ENCODE data around the gene WASF3. TPM values are rescaled to one million over a fixed set of nuclear protein-coding genes. Genes with fewer than 3 reads are reported as not detected.

The WASF3 gene
- total RNA-seq, 2 donors from 2014 or later = 3.2 to 4.0 TPM

- H3K4me1 ChIP-seq = no peaks in the 10 kb centered on the region
- H3K9ac ChIP-seq (ENCODE audit: low read depth in 2 of 2, low read length in 2 of 2) = no peak overlapping the region
- H3K9me3 ChIP-seq = no peaks in the 10 kb centered on the region
- TF ChIP-seq CTCF (IDR thresholded peaks at IDR 0.05) = peak; percentile 95
- intact Hi-C loops (cut with DNase I) = loop anchor here (5.0 kb wide), 2 partner anchors 216 to 516 kb away; no protein-coding TSS in a partner anchor
- no peaks in the 10 kb centered on the region for H3K36me3 ChIP-seq
- no peak overlapping the region for H3K27ac ChIP-seq
- DNase-seq = peak; percentile 79
- no peak overlapping the region for H3K4me3 ChIP-seq
- H3K27me3 ChIP-seq = no peaks in the 10 kb centered on the region
Measured at GRCh38 chr13:26698392-26699196, 141.1 kb downstream of the WASF3 start.

GRCh38 chr13:26699197-26699490 lies 141.7 kb downstream of the WASF3 start:
- Histone ChIP-seq H3K27me3 (no peaks in the 10 kb centered on the region), H3K9me3 (no peaks in the 10 kb centered on the region), H3K36me3 (no peaks in the 10 kb centered on the region), H3K4me3 (no peak overlapping the region), H3K9ac (ENCODE audit: low read depth in 2 of 2, low read length in 2 of 2) (no peak overlapping the region), H3K27ac (no peak overlapping the region), H3K4me1 (no peaks in the 10 kb centered on the region)
- intact Hi-C loops (cut with DNase I) = loop anchor here (5.0 kb wide), 2 partner anchors 217 to 517 kb away; no protein-coding TSS in a partner anchor
- DNase-seq = no peak
- TF ChIP-seq CTCF (IDR thresholded peaks at IDR 0.05) = no peak

GRCh38 chr13:26705536-26705935 lies 148.1 kb downstream of the WASF3 start:
- H3K27me3 ChIP-seq = no peaks in the 10 kb centered on the region
- no peaks in the 10 kb centered on the region for H3K36me3 ChIP-seq
- H3K27ac ChIP-seq = no peak overlapping the region
- no peak for TF ChIP-seq CTCF (IDR thresholded peaks at IDR 0.05)
- H3K9ac ChIP-seq (ENCODE audit: low read depth in 2 of 2, low read length in 2 of 2) = no peak overlapping the region
- no peaks in the 10 kb centered on the region for H3K9me3 ChIP-seq
- intact Hi-C loops (cut with DNase I) = loop anchor here (5.0 kb wide), 2 partner anchors 167 to 227 kb away; no protein-coding TSS in a partner anchor
- H3K4me3 ChIP-seq = no peak overlapping the region
- no peaks in the 10 kb centered on the region for H3K4me1 ChIP-seq
- DNase-seq = no peak

- DNase-seq = no peak
- Histone ChIP-seq H3K4me3 (no peak overlapping the region), H3K36me3 (no peaks in the 10 kb centered on the region), H3K27ac (no peak overlapping the region), H3K4me1 (no peaks in the 10 kb centered on the region), H3K27me3 (no peaks in the 10 kb centered on the region), H3K9ac (ENCODE audit: low read depth in 2 of 2, low read length in 2 of 2) (no peak overlapping the region), H3K9me3 (no peaks in the 10 kb centered on the region)
- no peak for TF ChIP-seq CTCF (IDR thresholded peaks at IDR 0.05)
- intact Hi-C loops (cut with DNase I) = loop anchor here (5.0 kb wide), 2 partner anchors 166 to 226 kb away; no protein-coding TSS in a partner anchor
Measured at GRCh38 chr13:26706381-26706780, 148.9 kb downstream of the WASF3 start.

GRCh38 chr13:26707122-26708006 lies 149.9 kb downstream of the WASF3 start:
- intact Hi-C loops (cut with DNase I) = loop anchor here (5.0 kb wide), 2 partner anchors 165 to 225 kb away; no protein-coding TSS in a partner anchor
- peak; percentile 17 for TF ChIP-seq CTCF (IDR thresholded peaks at IDR 0.05)
- Histone ChIP-seq H3K27me3 (no peaks in the 10 kb centered on the region), H3K27ac (no peak overlapping the region), H3K4me1 (no peaks in the 10 kb centered on the region), H3K9me3 (no peaks in the 10 kb centered on the region), H3K36me3 (no peaks in the 10 kb centered on the region), H3K4me3 (no peak overlapping the region), H3K9ac (ENCODE audit: low read depth in 2 of 2, low read length in 2 of 2) (no peak overlapping the region)
- no peak for DNase-seq

Measured in colonic mucosa (tissue), 4 donors.